MCF 10A (cell line): ENCODE data around the gene TRAK1. TPM values are rescaled to one million over a fixed set of nuclear protein-coding genes. Genes with fewer than 3 reads are reported as not detected.

Experiments
- BruUV-seq: library from RNA; stranded (reverse); fragments of 400-500 nt; replicated peaks from 2 replicates; lab custom pipeline; 2021; lab: Mats Ljungman, UMichigan
- CTCF ChIA-PET: fragments of 300-600 bp; sonication (Branson Sonifier 250); formaldehyde crosslinking; extraction: SDS; loops from one replicate; lab custom pipeline; 2021; ENCODE audit warnings: antibody characterized with exemption, inconsistent platforms; lab: Yijun Ruan, JAX
- POLR2A ChIA-PET: fragments of 300-600, 350-650 bp; sonication (Branson Sonifier 250); formaldehyde crosslinking; extraction: SDS; loops from one replicate; lab custom pipeline; 2020; ENCODE audit warnings: antibody characterized with exemption, inconsistent platforms; lab: Yijun Ruan, JAX
- DNase-seq: peaks from one replicate; pipeline ENCODE4 v3.0.0-alpha.2; 2018; ENCODE audit not compliant: unreplicated experiment
- H3K27ac Mint-ChIP-seq: one replicate; pipeline ENCODE4 v1.8.0; 2022; ENCODE audit warnings: mild to moderate bottlenecking, low read depth, mixed read lengths; ENCODE audit not compliant: unreplicated experiment
- H3K27me3 Mint-ChIP-seq: one replicate; pipeline ENCODE4 v1.8.0; 2022; ENCODE audit warnings: mixed read lengths; ENCODE audit not compliant: insufficient read depth, unreplicated experiment
- H3K36me3 Mint-ChIP-seq: one replicate; pipeline ENCODE4 v1.8.0; 2022; ENCODE audit warnings: mild to moderate bottlenecking, moderate library complexity, mixed read lengths; ENCODE audit not compliant: insufficient read depth, unreplicated experiment
- H3K4me1 Mint-ChIP-seq: one replicate; pipeline ENCODE4 v1.8.0; 2022; ENCODE audit warnings: mixed read lengths; ENCODE audit not compliant: insufficient read depth, unreplicated experiment
- H3K4me3 Mint-ChIP-seq: one replicate; pipeline ENCODE4 v1.8.0; 2022; ENCODE audit warnings: mild to moderate bottlenecking, moderate library complexity, mixed read lengths; ENCODE audit not compliant: unreplicated experiment
- H3K9me3 Mint-ChIP-seq: one replicate; pipeline ENCODE4 v1.8.0; 2022; ENCODE audit warnings: mixed read lengths; ENCODE audit not compliant: unreplicated experiment
- CTCF ChIP-seq: fragments of 200-600 bp; IDR thresholded peaks from one replicate; pipeline ENCODE4 v1.8.0; 2022; ENCODE audit warnings: antibody characterized with exemption, mild to moderate bottlenecking; ENCODE audit not compliant: unreplicated experiment
- intact Hi-C: fragments of 100-400 bp; cut with micrococcal nuclease; formaldehyde crosslinking; loops from 2 replicates; pipeline ENCODE4 v1.14.1; 2022
- total RNA-seq: library from RNA; stranded (reverse); gene quantifications from 2 replicates; pipeline ENCODE4 v1.2.3, GENCODE V29; 2022

TRAK1 gene
- total RNA-seq, 1 experiment from 2014 or later = 33.2 TPM

DNA sequence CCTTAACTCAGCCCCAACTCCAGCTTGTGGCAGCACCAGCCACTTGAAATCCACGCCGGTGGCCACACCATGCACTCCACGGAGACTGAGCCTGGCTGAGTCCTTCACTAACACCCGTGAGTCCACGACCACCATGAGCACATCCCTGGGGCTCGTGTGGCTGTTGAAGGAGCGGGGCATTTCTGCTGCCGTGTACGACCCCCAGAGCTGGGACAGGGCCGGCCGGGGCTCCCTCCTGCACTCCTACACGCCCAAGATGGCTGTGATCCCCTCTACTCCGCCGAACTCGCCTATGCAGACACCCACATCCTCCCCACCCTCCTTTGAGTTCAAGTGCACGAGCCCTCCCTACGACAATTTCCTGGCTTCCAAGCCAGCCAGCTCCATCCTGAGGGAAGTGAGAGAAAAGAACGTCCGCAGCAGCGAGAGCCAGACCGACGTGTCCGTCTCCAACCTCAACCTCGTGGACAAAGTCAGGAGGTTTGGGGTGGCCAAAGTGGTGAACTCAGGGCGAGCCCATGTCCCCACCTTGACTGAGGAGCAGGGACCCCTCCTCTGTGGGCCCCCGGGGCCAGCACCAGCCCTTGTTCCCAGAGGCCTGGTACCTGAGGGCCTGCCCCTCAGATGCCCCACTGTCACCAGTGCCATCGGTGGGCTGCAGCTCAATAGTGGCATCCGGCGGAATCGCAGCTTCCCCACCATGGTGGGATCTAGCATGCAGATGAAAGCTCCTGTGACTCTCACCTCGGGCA, 132.0 kb downstream of the TRAK1 start:
- CTCF ChIA-PET = interaction anchor here (0.6 to 1.6 kb wide), 2 partner anchors 24 to 309 kb away, joined by 4 to 7 read pairs; no protein-coding TSS in a partner anchor
- Mint-ChIP-seq H3K4me3 (no peak overlapping the region), H3K27me3 (no peaks in the 10 kb centered on the region), H3K4me1 (peaks cover 5% of the 10 kb centered on the region), H3K36me3 (peaks cover 46% of the 10 kb centered on the region), H3K27ac (no peak overlapping the region), H3K9me3 (no peaks in the 10 kb centered on the region)
- TF ChIP-seq CTCF = no peak
- no peak for DNase-seq
- BruUV-seq = no TSS peak
- POLR2A ChIA-PET = interaction anchor here (1.2 kb wide), 1 partner anchor 644 kb away, joined by 4 read pairs; no protein-coding TSS in a partner anchor
- intact Hi-C loops = no loop called here

DNA sequence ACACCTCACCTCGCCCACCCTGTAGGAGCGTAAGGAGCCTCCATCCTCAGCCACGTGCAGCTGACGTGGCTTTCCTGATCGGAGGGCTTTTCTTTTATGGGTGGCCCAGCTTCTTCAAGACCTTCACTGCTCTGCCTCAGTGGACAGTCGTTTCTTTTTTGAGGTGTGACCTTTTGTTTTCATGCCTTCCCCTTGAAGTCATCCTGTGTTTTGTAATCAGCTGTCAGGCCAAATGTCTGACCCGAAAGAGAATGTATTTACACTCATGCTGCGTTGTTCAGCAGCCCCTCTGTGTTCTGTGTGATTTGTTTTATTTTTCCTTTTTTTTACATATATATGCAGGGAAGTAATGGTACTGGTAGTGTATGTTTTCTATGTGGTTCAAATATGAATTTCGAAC, 133.0 kb downstream of the TRAK1 start:
- TF ChIP-seq CTCF = no peak

DNA sequence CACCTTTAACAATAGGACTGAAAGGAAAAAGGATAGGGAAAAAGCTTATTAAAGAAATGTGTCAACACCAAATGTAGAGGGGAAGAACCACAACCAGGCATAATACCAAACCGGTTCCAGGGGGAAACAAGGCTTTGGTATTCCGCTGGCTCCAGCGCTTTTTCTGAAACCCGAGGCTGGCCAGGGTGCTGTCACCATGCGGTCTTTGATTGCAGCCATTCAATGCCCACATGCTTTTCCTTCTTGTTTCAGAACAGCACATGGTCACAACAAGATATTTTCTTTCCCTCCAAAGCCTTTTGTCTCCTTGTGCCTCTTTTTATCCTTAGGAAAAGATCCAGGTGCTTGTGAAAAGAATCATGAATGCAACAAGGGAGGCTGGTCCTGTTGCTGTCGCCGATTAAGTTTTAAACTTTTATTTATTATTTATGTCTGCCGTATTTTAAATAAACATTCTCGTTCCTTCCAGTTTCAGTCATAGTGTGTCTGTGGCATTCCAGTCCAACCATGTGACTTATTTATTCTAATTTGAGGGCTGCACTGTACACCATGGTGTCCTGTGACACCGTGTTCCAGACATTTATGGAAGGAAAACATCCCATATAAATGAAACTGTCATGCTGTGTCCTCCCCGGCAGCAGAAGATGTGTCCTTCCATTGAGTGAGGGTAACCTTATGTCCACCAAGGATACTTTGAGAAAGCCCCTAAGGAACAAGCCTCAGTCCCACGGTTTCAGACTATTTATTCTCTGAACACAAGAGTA, 133.7 kb downstream of the TRAK1 start:
- H3K27ac Mint-ChIP-seq = no peak overlapping the region
- intact Hi-C loops = no loop called here
- TF ChIP-seq CTCF = no peak
- no TSS peak for BruUV-seq
- no peaks in the 10 kb centered on the region for H3K27me3 Mint-ChIP-seq
- H3K36me3 Mint-ChIP-seq = peaks cover 38% of the 10 kb centered on the region
- H3K4me1 Mint-ChIP-seq = peaks cover 5% of the 10 kb centered on the region
- H3K4me3 Mint-ChIP-seq = no peak overlapping the region
- ChIA-PET CTCF (interaction anchor here (0.9 to 1.6 kb wide), 4 partner anchors 23 to 376 kb away, joined by 3 to 7 read pairs (median 5); partner anchors contain the start of gene NKTR), POLR2A (interaction anchor here (1.2 kb wide), 1 partner anchor 642 kb away, joined by 4 read pairs; no protein-coding TSS in a partner anchor)
- DNase-seq = no peak
- no peaks in the 10 kb centered on the region for H3K9me3 Mint-ChIP-seq

More for the DNA sequence above, 133.0 kb downstream of the TRAK1 start:
- Mint-ChIP-seq H3K9me3 (no peaks in the 10 kb centered on the region), H3K4me3 (no peak overlapping the region), H3K27ac (no peak overlapping the region), H3K27me3 (no peaks in the 10 kb centered on the region), H3K36me3 (peaks cover 40% of the 10 kb centered on the region), H3K4me1 (peaks cover 5% of the 10 kb centered on the region)
- no TSS peak for BruUV-seq
- POLR2A ChIA-PET = interaction anchor here (1.2 kb wide), 1 partner anchor 642 kb away, joined by 4 read pairs; no protein-coding TSS in a partner anchor
- no peak for DNase-seq
- CTCF ChIA-PET = interaction anchor here (0.6 to 1.6 kb wide), 4 partner anchors 23 to 221 kb away, joined by 3 to 7 read pairs (median 4); no protein-coding TSS in a partner anchor
- intact Hi-C loops = no loop called here
